Sigmoid colon (tissue), 4 donors: Measurements from ENCODE around the gene GSN.
A peak's percentile ranks its signal among the peaks of the same experiment; 100 is the strongest.

Source experiments
- EP300 ChIP-seq, 4 donors: sonication (generic); formaldehyde crosslinking; IDR thresholded peaks; one replicate each; pipeline ENCODE4 v1.6.1; 2017; ENCODE audit warnings: antibody characterized with exemption in 4 of 4
- POLR2A ChIP-seq, 2 donors: fragments of 450-650 bp; IDR thresholded peaks; one replicate each; pipeline ENCODE4 v1.6.1; 2016; ENCODE audit warnings: antibody characterized with exemption in 2 of 2, mild to moderate bottlenecking in 2 of 2, moderate library complexity in 2 of 2
- POLR2AphosphoS5 ChIP-seq, 4 donors: sonication (generic); formaldehyde crosslinking; IDR thresholded peaks; one replicate each; pipeline ENCODE4 v1.6.1; 2017; ENCODE audit warnings: antibody characterized with exemption in 4 of 4
- TF ChIP-seq, protein P1 (sequence below), 4 experiments: fragments of 450-650 bp in 3 of 4; fragments of 200-600 bp in 1 of 4; IDR thresholded peaks; one replicate each; pipeline ENCODE4 v1.5.1; 2016 to 2019; ENCODE audit warnings: antibody characterized with exemption in 4 of 4, mild to moderate bottlenecking in 3 of 4, moderate library complexity in 2 of 4

- TF ChIP-seq POLR2A (IDR thresholded peaks at IDR 0.05): no peak
- TF ChIP-seq, protein P1, sequence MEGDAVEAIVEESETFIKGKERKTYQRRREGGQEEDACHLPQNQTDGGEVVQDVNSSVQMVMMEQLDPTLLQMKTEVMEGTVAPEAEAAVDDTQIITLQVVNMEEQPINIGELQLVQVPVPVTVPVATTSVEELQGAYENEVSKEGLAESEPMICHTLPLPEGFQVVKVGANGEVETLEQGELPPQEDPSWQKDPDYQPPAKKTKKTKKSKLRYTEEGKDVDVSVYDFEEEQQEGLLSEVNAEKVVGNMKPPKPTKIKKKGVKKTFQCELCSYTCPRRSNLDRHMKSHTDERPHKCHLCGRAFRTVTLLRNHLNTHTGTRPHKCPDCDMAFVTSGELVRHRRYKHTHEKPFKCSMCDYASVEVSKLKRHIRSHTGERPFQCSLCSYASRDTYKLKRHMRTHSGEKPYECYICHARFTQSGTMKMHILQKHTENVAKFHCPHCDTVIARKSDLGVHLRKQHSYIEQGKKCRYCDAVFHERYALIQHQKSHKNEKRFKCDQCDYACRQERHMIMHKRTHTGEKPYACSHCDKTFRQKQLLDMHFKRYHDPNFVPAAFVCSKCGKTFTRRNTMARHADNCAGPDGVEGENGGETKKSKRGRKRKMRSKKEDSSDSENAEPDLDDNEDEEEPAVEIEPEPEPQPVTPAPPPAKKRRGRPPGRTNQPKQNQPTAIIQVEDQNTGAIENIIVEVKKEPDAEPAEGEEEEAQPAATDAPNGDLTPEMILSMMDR (IDR thresholded peaks at IDR 0.05): no peak
- TF ChIP-seq EP300 (IDR thresholded peaks at IDR 0.05): no peak
- TF ChIP-seq POLR2AphosphoS5 (IDR thresholded peaks at IDR 0.05): peak in 1 of 4 donors; percentile 2
Measured at GRCh38 chr9:121313458-121314152, 45.6 kb downstream of the GSN start.
